Lower lobe of right lung (tissue), 2 donors: Measurements from ENCODE around the gene CBX5. TPM values are rescaled to one million over a fixed set of nuclear protein-coding genes. Genes with fewer than 3 reads are reported as not detected.

Experiments
- ATAC-seq, 2 donors: fragments of 200-7000 bp; cut with Tn5 transposase; one replicate each; pipeline ENCODE4 v1.9.1; 2020 to 2022; ENCODE audit warnings: mild to moderate bottlenecking in 2 of 2, moderate library complexity in 2 of 2
- DNase-seq: peaks from one replicate; pipeline ENCODE4 v3.0.0-alpha.2; 2020
- H3K27ac ChIP-seq: fragments of 200-600 bp; one replicate; pipeline ENCODE4 v1.8.0; 2022
- H3K27me3 ChIP-seq: fragments of 200-600 bp; one replicate; pipeline ENCODE4 v1.8.0; 2022; ENCODE audit warnings: low read depth
- H3K36me3 ChIP-seq: fragments of 200-600 bp; one replicate; pipeline ENCODE4 v1.8.0; 2022; ENCODE audit warnings: mild to moderate bottlenecking
- H3K4me1 ChIP-seq: fragments of 200-600 bp; one replicate; pipeline ENCODE4 v1.8.0; 2022
- H3K4me3 ChIP-seq: fragments of 200-600 bp; one replicate; pipeline ENCODE4 v1.8.0; 2022; ENCODE audit warnings: mild to moderate bottlenecking
- H3K9me3 ChIP-seq: fragments of 200-600 bp; one replicate; pipeline ENCODE4 v1.8.0; 2022
- CTCF ChIP-seq: fragments of 200-600 bp; IDR thresholded peaks from one replicate; pipeline ENCODE4 v1.8.0; 2022; ENCODE audit warnings: antibody characterized with exemption, mild to moderate bottlenecking
- intact Hi-C: fragments of 100-400 bp; cut with DNase I; formaldehyde crosslinking; loops from one replicate; pipeline ENCODE4 v1.11.0; 2022
- total RNA-seq: library from RNA; stranded (reverse); fragmentation: NEBNext Ultra II Directional; extraction: Animal tissue kit (Norgen Biotek cat#: 25700); gene quantifications from one replicate; pipeline ENCODE4 v1.2.1, GENCODE V29; 2021
- donor health status: DM: no; HTN: yes; CAD: no; lungs with severe emphysema.

CBX5 gene
- total RNA-seq, 1 donor from 2014 or later, result 50.1 TPM

- H3K27ac ChIP-seq, result no peak overlapping the region
- intact Hi-C loops, result no loop called here
Measured at GRCh38 chr12:54294953-54295566, 15.1 kb upstream of the CBX5 start.

GRCh38 chr12:54294152-54294952 is 14.4 kb upstream of the CBX5 start:
- Histone ChIP-seq H3K4me1 (peaks cover 9% of the 10 kb centered on the region), H3K27me3 (no peaks in the 10 kb centered on the region), H3K27ac (no peak overlapping the region), H3K9me3 (no peaks in the 10 kb centered on the region), H3K4me3 (no peak overlapping the region), H3K36me3 (peaks cover 6% of the 10 kb centered on the region)
- DNase-seq, result peak; percentile 80
- peak; percentile 75 for TF ChIP-seq CTCF
- peak; percentile 85 to 89 for ATAC-seq
- intact Hi-C loops, result no loop called here

More at GRCh38 chr12:54294953-54295566, 15.1 kb upstream of the CBX5 start:
- peaks cover 9% of the 10 kb centered on the region for H3K4me1 ChIP-seq
- H3K4me3 ChIP-seq, result no peak overlapping the region
- DNase-seq (no peak), ATAC-seq (no peak)
- no peaks in the 10 kb centered on the region for H3K27me3 ChIP-seq
- peaks cover 6% of the 10 kb centered on the region for H3K36me3 ChIP-seq
- H3K9me3 ChIP-seq, result no peaks in the 10 kb centered on the region
- no peak for TF ChIP-seq CTCF

- Histone ChIP-seq H3K27ac (no peak overlapping the region), H3K4me1 (peaks cover 15% of the 10 kb centered on the region), H3K36me3 (peaks cover 15% of the 10 kb centered on the region), H3K9me3 (no peaks in the 10 kb centered on the region), H3K27me3 (no peaks in the 10 kb centered on the region), H3K4me3 (no peak overlapping the region)
- intact Hi-C loops, result no loop called here
- ATAC-seq (no peak), DNase-seq (no peak)
- no peak for TF ChIP-seq CTCF
Measured at GRCh38 chr12:54292931-54293241, 13.0 kb upstream of the CBX5 start.

GRCh38 chr12:54292083-54292930 is 12.4 kb upstream of the CBX5 start:
- Histone ChIP-seq H3K4me3 (no peak overlapping the region), H3K36me3 (peaks cover 21% of the 10 kb centered on the region), H3K9me3 (no peaks in the 10 kb centered on the region), H3K4me1 (peaks cover 15% of the 10 kb centered on the region), H3K27me3 (no peaks in the 10 kb centered on the region), H3K27ac (no peak overlapping the region)
- no peak for ATAC-seq
- TF ChIP-seq CTCF, result no peak
- intact Hi-C loops, result no loop called here
- DNase-seq, result no peak

- Histone ChIP-seq H3K9me3 (no peaks in the 10 kb centered on the region), H3K36me3 (peaks cover 64% of the 10 kb centered on the region), H3K4me3 (no peak overlapping the region), H3K27me3 (no peaks in the 10 kb centered on the region), H3K27ac (no peak overlapping the region), H3K4me1 (peaks cover 54% of the 10 kb centered on the region)
- intact Hi-C loops, result no loop called here
- TF ChIP-seq CTCF, result no peak
- DNase-seq, result no peak
- ATAC-seq, result no peak
Measured at GRCh38 chr12:54287261-54288157, 7.6 kb upstream of the CBX5 start.
